ENCODE measurements around the gene CNTNAP5.

Gene CNTNAP5

GRCh38 chr2:124877141-124877577 is 852.1 kb downstream of the CNTNAP5 start:
- DNase-seq (ENCODE audit: low read depth in 1 of 2, low spot score in 1 of 2): no peak

GRCh38 chr2:124879640-124880039 is 854.6 kb downstream of the CNTNAP5 start:
- no peak for DNase-seq (ENCODE audit: low read depth in 1 of 2, low spot score in 1 of 2)

GRCh38 chr2:124880995-124881394 is 855.9 kb downstream of the CNTNAP5 start:
- no peak for DNase-seq (ENCODE audit: low read depth in 1 of 2, low spot score in 1 of 2)

DNA sequence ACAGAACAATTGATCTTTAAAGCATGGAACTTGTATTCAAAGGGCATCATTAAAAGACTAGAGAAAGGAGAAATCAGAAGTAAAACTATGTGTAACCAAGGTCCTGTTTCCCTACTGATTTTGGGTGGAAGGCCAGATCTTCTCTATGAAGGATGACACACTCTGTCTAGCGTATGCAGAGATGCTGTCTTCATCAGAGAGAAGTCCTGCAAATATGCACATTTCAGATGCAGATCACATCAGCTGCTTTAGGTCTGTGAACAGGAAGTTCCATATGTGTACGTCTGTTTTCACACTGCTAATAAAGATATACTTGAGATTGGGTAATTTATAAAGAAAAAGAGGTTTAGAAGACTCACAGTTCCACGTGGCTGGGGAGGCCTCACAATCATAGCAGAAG is 857.3 kb downstream of the CNTNAP5 start:
- DNase-seq (ENCODE audit: low read depth in 1 of 2, low spot score in 1 of 2): no peak

- no peak for DNase-seq (ENCODE audit: low read depth in 1 of 2, low spot score in 1 of 2)
Observed at GRCh38 chr2:124883595-124883994, 858.5 kb downstream of the CNTNAP5 start.

DNA sequence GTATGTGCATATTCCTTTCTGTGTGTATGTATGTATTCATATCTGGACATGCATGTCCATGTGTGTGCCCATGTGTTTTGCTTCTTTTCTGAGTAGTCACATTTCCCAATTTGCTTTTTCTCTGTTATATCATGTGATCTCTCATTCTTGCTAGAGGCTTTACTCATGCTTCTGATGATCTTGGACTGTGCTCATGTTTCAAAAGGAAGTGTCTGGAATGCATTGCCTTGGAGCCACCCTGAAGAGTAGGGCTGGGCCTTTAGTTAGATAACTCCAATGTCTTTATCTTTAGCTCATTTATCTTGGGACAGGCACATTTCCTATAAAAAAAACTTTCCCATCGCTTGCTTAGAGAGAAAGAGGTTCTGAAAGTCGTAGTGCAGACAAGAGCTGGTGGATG is 859.2 kb downstream of the CNTNAP5 start:
- no peak for DNase-seq (ENCODE audit: low read depth in 1 of 2, low spot score in 1 of 2)

DNA sequence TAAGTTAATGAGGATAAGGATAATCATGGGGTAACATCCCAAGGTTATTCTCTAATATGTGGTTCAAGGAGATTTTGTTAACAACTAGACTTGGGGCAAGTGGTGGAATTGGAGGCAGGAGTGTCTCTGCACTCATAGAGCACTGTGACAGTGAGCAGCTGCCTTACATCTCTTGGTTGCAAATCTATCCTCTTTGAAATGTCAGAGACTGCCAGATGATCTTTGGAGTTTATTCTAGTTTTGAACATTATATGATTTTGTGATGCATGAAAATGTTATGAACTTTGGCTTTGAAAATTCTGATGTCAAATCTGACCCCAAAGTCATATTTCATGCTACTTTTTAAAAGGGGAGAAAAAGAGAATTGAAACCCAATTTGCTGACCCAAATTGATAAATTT is 861.1 kb downstream of the CNTNAP5 start:
- no peak for DNase-seq (ENCODE audit: low read depth in 1 of 2, low spot score in 1 of 2)

DNA sequence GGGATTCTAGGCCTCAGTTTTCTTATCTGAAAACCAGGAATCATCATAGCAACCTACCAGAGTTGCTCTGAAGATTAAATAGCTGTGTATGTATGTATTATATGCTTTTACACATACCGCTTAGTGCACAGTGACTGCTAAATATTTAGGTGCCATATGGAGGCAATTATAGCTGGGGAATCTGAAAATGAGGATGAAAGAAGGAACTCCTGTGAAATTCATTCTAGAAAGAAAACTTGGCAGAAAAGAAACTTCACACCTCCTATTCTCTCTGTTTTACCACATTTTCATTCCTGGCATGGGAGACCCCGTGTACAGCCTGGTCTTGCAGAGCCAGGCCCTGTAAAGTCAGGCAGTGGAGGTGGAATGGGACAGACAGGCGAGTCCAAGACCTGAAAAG is 862.4 kb downstream of the CNTNAP5 start:
- DNase-seq (ENCODE audit: low read depth in 1 of 2, low spot score in 1 of 2): no peak

DNA sequence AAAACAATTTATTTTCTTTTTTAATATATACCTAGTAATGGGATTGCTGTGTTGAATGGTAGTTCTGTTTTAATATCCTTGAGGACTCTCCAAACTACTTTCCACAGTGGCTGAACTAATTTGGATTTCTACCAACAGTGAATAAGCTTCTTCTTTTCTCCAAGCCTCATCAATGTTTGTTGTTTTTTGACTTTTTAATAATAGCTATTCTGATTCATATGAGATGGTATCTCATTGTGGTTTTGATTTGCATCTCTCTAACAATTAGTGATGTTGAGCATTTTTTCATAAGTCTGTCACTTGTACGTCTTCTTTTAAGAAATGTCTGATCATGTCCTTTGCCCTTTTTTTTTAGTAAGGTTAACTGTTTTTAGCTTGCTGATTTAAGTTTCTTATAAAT is 863.3 kb downstream of the CNTNAP5 start:
- DNase-seq (ENCODE audit: low read depth in 1 of 2, low spot score in 1 of 2): no peak

GRCh38 chr2:124894199-124894598 is 869.1 kb downstream of the CNTNAP5 start:
- no peak for DNase-seq (ENCODE audit: low read depth in 1 of 2, low spot score in 1 of 2)

- no peak for DNase-seq (ENCODE audit: low read depth in 1 of 2, low spot score in 1 of 2)
Observed at GRCh38 chr2:124898827-124899226, 873.7 kb downstream of the CNTNAP5 start.

DNA sequence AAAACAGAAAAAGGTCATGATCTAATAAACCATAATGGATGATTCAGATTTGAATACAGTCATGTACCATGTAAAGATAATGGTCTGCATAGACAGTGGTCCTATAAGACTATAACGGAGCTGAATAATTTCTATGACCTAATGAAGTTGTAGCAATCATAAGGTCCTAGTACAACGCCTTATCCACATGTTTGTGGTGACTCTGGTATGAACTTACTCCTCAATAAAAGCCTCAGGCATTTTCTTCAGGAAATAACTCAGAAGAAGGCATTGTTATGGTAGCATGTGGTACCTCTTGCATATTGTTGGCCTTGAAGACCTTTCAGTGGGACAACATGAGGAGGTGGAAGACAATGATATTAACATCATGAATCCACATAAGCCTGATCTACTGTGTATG is 883.3 kb downstream of the CNTNAP5 start:
- DNase-seq (ENCODE audit: low read depth in 1 of 2, low spot score in 1 of 2): no peak

DNA sequence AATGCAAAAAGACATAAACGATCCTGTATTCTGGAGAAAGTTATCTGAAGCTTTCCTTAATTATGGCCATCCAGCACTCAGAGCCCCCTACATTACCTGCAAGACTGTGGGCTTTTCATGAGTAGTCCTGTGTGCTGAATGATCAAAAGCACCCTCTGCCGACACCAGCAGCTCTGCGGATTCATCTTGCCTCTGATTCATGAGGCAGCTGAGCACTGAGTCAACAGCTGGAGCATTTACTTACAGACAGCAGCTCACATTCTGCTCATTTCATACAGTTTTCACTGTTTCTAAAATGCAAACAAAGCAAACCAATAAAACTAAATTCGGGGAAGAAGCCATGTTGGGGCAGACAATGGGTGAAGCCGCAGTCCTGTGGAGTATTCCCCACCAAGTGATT is 886.5 kb downstream of the CNTNAP5 start:
- no peak for DNase-seq (ENCODE audit: low read depth in 1 of 2, low spot score in 1 of 2)

GRCh38 chr2:124913868-124914267 is 888.8 kb downstream of the CNTNAP5 start:
- no peak for DNase-seq (ENCODE audit: low read depth in 1 of 2, low spot score in 1 of 2)

GRCh38 chr2:124915567-124915966 is 890.5 kb downstream of the CNTNAP5 start:
- DNase-seq (ENCODE audit: low read depth in 1 of 2, low spot score in 1 of 2): no peak

DNA sequence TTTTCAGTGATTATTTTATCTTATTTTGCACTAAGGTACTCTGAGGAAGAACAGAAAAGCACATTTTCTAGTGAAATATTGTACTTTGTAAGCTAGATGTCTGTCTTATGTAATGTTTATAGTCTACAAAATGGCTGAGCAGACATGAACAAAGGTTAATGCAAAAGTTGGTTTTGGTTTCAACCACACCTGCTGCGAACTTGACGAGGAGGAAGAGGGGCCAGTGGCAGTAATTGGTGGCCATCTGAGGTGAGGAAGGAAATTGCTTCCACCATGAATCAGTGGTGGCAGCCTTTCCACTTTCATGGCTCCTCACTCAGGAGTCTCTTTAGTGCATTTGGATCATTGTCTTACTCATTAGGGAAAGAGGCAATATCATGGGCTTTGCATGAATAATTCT is 894.2 kb downstream of the CNTNAP5 start:
- no peak for DNase-seq (ENCODE audit: low read depth in 1 of 2, low spot score in 1 of 2)

DNA sequence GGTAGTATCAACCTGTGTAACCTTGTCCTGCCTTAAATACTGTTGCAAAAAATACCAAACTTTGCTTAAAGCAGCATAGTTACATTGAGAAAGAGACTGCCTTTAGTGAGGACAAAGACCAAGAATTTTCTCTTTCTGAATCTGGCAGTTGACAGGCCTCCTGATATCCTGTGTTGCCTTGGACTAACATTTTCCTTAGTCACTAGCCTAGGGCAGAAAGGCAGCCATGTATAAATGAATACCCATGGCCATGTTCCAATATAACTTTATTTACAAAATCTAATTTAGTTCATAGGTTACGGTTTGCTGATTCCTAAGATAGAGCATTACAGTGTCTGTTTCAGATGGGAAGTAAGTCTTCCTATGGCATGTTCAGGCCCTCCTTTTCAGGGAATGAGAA is 895.4 kb downstream of the CNTNAP5 start:
- DNase-seq (ENCODE audit: low read depth in 1 of 2, low spot score in 1 of 2): no peak

- DNase-seq (ENCODE audit: low read depth in 1 of 2, low spot score in 1 of 2): no peak
Observed at GRCh38 chr2:124921191-124921590, 896.1 kb downstream of the CNTNAP5 start.

DNA sequence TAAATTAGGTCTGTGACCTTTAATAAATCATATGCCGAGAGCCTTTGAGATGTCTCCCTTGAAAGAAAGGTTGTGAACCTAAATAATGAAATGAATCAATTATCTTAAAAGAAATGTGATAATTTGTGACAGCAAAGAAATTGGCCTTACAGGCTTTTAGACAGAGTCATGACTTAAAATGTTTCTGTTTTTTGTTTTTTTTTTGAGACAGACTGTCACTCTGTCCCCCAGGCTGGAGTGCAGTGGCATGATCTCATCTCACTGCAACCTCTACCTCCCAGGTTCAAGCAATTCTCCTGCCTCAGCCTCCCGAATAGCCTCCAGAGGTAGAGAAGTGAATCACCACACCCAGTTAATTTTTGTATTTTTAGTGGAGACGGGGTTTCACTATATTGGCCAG is 898.0 kb downstream of the CNTNAP5 start:
- DNase-seq (ENCODE audit: low read depth in 1 of 2, low spot score in 1 of 2): no peak

- no peak for DNase-seq (ENCODE audit: low read depth in 1 of 2, low spot score in 1 of 2)
Observed at GRCh38 chr2:124933883-124934282, 908.8 kb downstream of the CNTNAP5 start.

- DNase-seq (ENCODE audit: low read depth in 1 of 2, low spot score in 1 of 2): no peak
Observed at GRCh38 chr2:124953921-124954320, 928.8 kb downstream of the CNTNAP5 start.

- DNase-seq (ENCODE audit: low read depth in 1 of 2, low spot score in 1 of 2): no peak
Observed at GRCh38 chr2:124959581-124959980, 934.5 kb downstream of the CNTNAP5 start.

DNA sequence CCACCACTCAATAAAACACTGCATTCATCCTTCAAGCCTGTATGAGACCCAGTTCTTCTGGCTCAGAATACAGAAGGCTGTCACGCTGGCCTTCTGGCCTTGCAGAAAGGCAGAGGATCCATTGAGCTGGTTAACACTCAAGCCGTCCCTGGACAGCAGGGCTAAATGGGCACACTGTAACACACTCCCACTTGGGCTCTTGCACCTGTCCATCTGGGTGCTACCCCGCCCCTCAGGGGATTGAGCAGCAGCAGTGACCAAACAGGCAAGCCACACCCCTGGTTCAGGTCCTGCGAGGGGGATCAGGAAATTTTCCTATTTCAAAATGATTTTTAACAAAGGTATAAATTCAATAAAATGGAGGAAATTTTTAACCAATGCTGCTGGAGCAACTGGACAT is 936.0 kb downstream of the CNTNAP5 start:
- no peak for DNase-seq (ENCODE audit: low read depth in 1 of 2, low spot score in 1 of 2)
